Activated naive CD8-positive, alpha-beta T cell treated with anti-CD3 and anti-CD28 coated beads, Interleukin-2, amount 10 ng/mL, durations not matched to agents 7 days and 5 days (primary cell): ENCODE results near the gene PBX4. TPM values are rescaled to one million over a fixed set of nuclear protein-coding genes. Genes with fewer than 3 reads are reported as not detected.
A peak's percentile ranks its signal among the peaks of the same experiment; 100 is the strongest.

ENCODE experiments used
- ATAC-seq: fragments of 150-1000 bp; cut with Tn5 transposase; one replicate; pipeline ENCODE4 v1.10.0; 2021; ENCODE audit warnings: low read depth, moderate library complexity
- POLR2A ChIA-PET: fragments of 350-600 bp; sonication (Branson Sonifier 250); formaldehyde crosslinking; loops from one replicate; lab custom pipeline; 2021; ENCODE audit warnings: antibody characterized with exemption; lab: Charles Lee
- DNase-seq: peaks from one replicate; pipeline ENCODE4 v3.0.0; 2021
- H3K27ac Mint-ChIP-seq: one replicate; pipeline ENCODE4 v1.8.0; 2022; ENCODE audit warnings: mild to moderate bottlenecking, mixed read lengths
- H3K27me3 Mint-ChIP-seq: one replicate; pipeline ENCODE4 v1.8.0; 2022; ENCODE audit warnings: mild to moderate bottlenecking, moderate library complexity, mixed read lengths
- H3K36me3 Mint-ChIP-seq: one replicate; pipeline ENCODE4 v1.8.0; 2021; ENCODE audit warnings: mild to moderate bottlenecking, mixed read lengths
- H3K4me1 Mint-ChIP-seq: one replicate; pipeline ENCODE4 v1.8.0; 2021; ENCODE audit warnings: mixed read lengths
- H3K4me3 Mint-ChIP-seq: one replicate; pipeline ENCODE4 v1.8.0; 2022; ENCODE audit warnings: mild to moderate bottlenecking, moderate library complexity, mixed read lengths
- H3K9me3 Mint-ChIP-seq: one replicate; pipeline ENCODE4 v1.8.0; 2021; ENCODE audit warnings: mixed read lengths
- total RNA-seq, 2 experiments: library from RNA; stranded (reverse); gene quantifications; one replicate each; pipeline ENCODE4 v1.2.3, GENCODE V29; 2021

The PBX4 gene
- total RNA-seq, 2 experiments from 2014 or later = 41.3 to 46.1 TPM

- peaks cover 47% of the 10 kb centered on the region for H3K36me3 Mint-ChIP-seq
- no peaks in the 10 kb centered on the region for H3K27me3 Mint-ChIP-seq
Observed at GRCh38 chr19:19566306-19566705, 52.2 kb downstream of the PBX4 start.

GRCh38 chr19:19563348-19563848 lies 55.1 kb downstream of the PBX4 start:
- H3K4me3 Mint-ChIP-seq = no peak overlapping the region
- H3K27me3 Mint-ChIP-seq = no peaks in the 10 kb centered on the region
- H3K36me3 Mint-ChIP-seq = peaks cover 33% of the 10 kb centered on the region
- H3K27ac Mint-ChIP-seq = no peak overlapping the region
- peaks cover 5% of the 10 kb centered on the region for H3K4me1 Mint-ChIP-seq
- H3K9me3 Mint-ChIP-seq = peaks cover 1% of the 10 kb centered on the region
- POLR2A ChIA-PET = no interaction called here
- ATAC-seq (no peak), DNase-seq (no peak)

More at GRCh38 chr19:19566306-19566705, 52.2 kb downstream of the PBX4 start:
- peaks cover 1% of the 10 kb centered on the region for H3K9me3 Mint-ChIP-seq
- POLR2A ChIA-PET = no interaction called here
- ATAC-seq (no peak), DNase-seq (no peak)
- no peak overlapping the region for H3K27ac Mint-ChIP-seq
- H3K4me1 Mint-ChIP-seq = no peaks in the 10 kb centered on the region
- H3K4me3 Mint-ChIP-seq = no peak overlapping the region

GRCh38 chr19:19562665-19563347 lies 55.7 kb downstream of the PBX4 start:
- H3K27me3 Mint-ChIP-seq = no peaks in the 10 kb centered on the region
- H3K9me3 Mint-ChIP-seq = peaks cover 1% of the 10 kb centered on the region
- H3K36me3 Mint-ChIP-seq = peaks cover 33% of the 10 kb centered on the region
- H3K27ac Mint-ChIP-seq = peak overlapping the region; percentile 64
- DNase-seq = no peak
- H3K4me1 Mint-ChIP-seq = peaks cover 5% of the 10 kb centered on the region
- peak; percentile 71 for ATAC-seq
- POLR2A ChIA-PET = no interaction called here
- H3K4me3 Mint-ChIP-seq = no peak overlapping the region

GRCh38 chr19:19561946-19562664 lies 56.4 kb downstream of the PBX4 start:
- POLR2A ChIA-PET = interaction anchor here (1.1 kb wide), 1 partner anchor 82 kb away, joined by 3 read pairs; the partner anchor contains the start of gene GMIP
- H3K36me3 Mint-ChIP-seq = peaks cover 30% of the 10 kb centered on the region
- peak overlapping the region; percentile 56 for H3K27ac Mint-ChIP-seq
- DNase-seq (no peak), ATAC-seq (no peak)
- no peaks in the 10 kb centered on the region for H3K27me3 Mint-ChIP-seq
- H3K4me1 Mint-ChIP-seq = peaks cover 5% of the 10 kb centered on the region
- peaks cover 1% of the 10 kb centered on the region for H3K9me3 Mint-ChIP-seq
- no peak overlapping the region for H3K4me3 Mint-ChIP-seq

DNA sequence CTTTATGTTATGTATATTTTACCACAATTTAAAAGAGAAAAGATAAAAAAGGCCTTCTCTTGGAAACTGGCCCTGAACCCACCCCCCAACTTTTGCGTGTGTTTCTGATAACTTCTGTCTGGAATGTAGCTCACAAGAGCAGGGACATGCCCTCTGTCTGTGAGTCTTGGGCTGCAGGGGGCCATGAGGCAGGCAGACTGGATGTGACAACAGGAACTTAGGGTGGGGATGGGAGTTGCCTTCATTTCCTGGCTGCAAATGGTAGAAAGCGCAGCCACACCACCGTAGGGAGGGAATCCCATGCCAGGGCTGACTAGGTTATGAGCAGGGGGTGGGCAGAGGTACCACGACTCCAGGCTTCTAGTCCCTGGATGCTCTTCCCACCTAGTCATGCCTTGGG lies 58.6 kb downstream of the PBX4 start:
- H3K4me3 Mint-ChIP-seq = no peak overlapping the region
- no peak for ATAC-seq
- peak overlapping the region; percentile 61 for H3K27ac Mint-ChIP-seq
- H3K4me1 Mint-ChIP-seq = peaks cover 5% of the 10 kb centered on the region
- POLR2A ChIA-PET = interaction anchor here (0.6 to 1.8 kb wide), 4 partner anchors 12 to 104 kb away, joined by 3 to 5 read pairs (median 4); partner anchors contain the start of gene ATP13A1
- peaks cover under 1% of the 10 kb centered on the region for H3K9me3 Mint-ChIP-seq
- no peak for DNase-seq
- H3K27me3 Mint-ChIP-seq = no peaks in the 10 kb centered on the region
- peaks cover 24% of the 10 kb centered on the region for H3K36me3 Mint-ChIP-seq

GRCh38 chr19:19558636-19559035 lies 59.9 kb downstream of the PBX4 start:
- Mint-ChIP-seq H3K4me1 (peaks cover 8% of the 10 kb centered on the region), H3K27ac (peak overlapping the region; percentile 62), H3K36me3 (peaks cover 15% of the 10 kb centered on the region), H3K4me3 (no peak overlapping the region), H3K9me3 (no peaks in the 10 kb centered on the region), H3K27me3 (no peaks in the 10 kb centered on the region)
- ATAC-seq = no peak
- DNase-seq = no peak
- POLR2A ChIA-PET = interaction anchor here (1.2 kb wide), 1 partner anchor 11 kb away, joined by 3 read pairs; no protein-coding TSS in a partner anchor

DNA sequence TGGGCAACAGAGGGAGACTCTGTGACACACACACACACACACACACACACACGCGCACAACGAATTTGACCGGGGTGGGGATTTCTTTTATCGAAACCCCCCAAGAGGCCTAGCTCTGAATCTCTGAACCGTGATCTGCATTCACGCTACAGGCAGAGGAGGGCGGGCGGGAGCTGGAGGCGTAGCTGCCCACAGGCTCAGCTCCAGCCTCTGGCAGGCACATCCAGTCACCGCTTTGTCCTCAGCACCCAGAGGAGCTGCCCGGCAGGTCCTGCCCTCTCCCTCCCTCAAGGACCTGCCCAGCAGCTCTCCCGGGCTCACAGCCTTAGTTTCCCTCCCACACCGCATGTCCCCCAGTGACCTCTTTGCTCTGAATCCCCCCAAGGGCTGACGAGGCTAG lies 60.4 kb downstream of the PBX4 start:
- no peak for ATAC-seq
- Mint-ChIP-seq H3K27ac (peak overlapping the region; percentile 61), H3K4me1 (peaks cover 8% of the 10 kb centered on the region), H3K27me3 (no peaks in the 10 kb centered on the region), H3K36me3 (peaks cover 15% of the 10 kb centered on the region), H3K4me3 (no peak overlapping the region), H3K9me3 (no peaks in the 10 kb centered on the region)
- POLR2A ChIA-PET = interaction anchor here (0.5 to 1.2 kb wide), 2 partner anchors 10 to 41 kb away, joined by 3 to 6 read pairs; no protein-coding TSS in a partner anchor
- DNase-seq = no peak

DNA sequence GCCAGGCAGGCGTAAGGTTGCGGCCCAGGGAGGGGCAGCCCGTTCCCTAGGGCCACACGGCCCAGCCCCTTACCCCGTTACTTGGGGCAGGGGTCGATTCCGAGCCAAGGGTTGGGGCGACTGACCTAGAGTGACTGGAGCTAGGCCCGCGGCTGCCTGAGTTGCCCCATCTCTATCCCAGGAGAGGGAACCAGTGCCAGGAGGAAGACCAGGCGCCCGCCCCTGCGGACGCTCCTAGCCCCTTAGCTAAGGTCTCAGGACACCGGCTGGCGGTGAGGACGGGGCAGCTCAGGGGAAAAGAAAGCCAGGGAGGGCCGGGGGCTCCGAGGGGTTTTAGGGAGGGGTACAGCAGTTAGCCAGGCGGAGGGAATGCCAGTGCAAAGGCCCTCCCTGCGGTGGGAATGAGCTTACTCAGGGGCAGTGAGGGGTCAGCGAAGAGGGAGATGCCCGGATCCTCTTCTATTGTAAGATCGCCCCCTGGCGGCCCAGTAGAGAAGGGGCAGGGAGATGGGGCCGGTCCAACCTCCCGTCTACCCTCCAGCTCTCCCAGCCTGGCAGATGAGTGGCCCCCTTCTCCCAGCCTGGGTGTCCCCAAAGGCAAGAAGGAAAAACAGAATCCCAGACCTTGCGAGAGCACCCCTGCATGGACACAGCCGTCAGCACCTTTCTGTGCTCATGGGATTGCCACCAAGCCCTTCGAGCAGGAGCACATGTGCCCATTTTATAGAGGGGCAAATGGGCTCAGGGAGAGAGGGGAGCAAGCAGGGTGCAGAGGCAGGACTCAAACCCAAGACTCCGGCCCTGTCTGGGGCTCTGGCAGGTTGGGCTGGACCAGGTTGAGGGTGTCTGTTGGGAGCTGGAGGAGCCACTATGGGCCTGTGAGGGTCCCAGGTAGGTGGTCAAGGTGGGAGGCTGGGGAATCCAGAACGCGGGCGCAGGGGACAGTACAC lies 64.1 kb downstream of the PBX4 start:
- H3K4me1 Mint-ChIP-seq = peaks cover 7% of the 10 kb centered on the region
- peaks cover 9% of the 10 kb centered on the region for H3K36me3 Mint-ChIP-seq
- ATAC-seq = peak; percentile 59
- DNase-seq = peak; percentile 72
- H3K4me3 Mint-ChIP-seq = no peak overlapping the region
- no peaks in the 10 kb centered on the region for H3K9me3 Mint-ChIP-seq
- POLR2A ChIA-PET = interaction anchor here (0.8 kb wide), 1 partner anchor 23 kb away, joined by 9 read pairs; no protein-coding TSS in a partner anchor
- peak overlapping the region; percentile 38 for H3K27ac Mint-ChIP-seq
- no peaks in the 10 kb centered on the region for H3K27me3 Mint-ChIP-seq

DNA sequence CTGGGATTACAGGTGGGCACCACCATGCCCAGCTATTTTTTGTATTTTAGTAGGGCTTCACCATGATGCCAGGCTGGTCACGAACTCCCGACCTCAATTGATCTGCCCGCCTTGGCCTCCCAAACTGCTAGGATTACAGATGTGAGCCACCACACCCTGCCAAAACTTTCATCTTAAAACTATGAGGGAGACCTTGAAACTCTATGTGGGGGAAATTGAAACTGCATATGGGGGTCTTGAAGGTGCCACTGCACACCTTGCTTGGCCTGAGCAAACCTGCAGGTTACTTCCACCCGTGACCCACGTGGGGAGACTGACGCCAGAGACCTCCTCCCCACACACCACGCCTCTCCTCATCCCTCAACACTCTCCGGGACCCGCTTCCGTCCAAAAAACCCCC lies 64.8 kb downstream of the PBX4 start:
- peak overlapping the region; percentile 38 for H3K27ac Mint-ChIP-seq
- H3K4me1 Mint-ChIP-seq = peaks cover 3% of the 10 kb centered on the region
- POLR2A ChIA-PET = interaction anchor here (0.8 kb wide), 1 partner anchor 22 kb away, joined by 9 read pairs; no protein-coding TSS in a partner anchor

GRCh38 chr19:19552798-19553197 lies 65.7 kb downstream of the PBX4 start:
- H3K27me3 Mint-ChIP-seq = no peaks in the 10 kb centered on the region
- no peak for ATAC-seq
- POLR2A ChIA-PET = interaction anchor here (0.7 kb wide), 1 partner anchor 38 kb away, joined by 3 read pairs; no protein-coding TSS in a partner anchor
- no peak for DNase-seq
- H3K4me1 Mint-ChIP-seq = peaks cover 3% of the 10 kb centered on the region
- H3K9me3 Mint-ChIP-seq = no peaks in the 10 kb centered on the region
- no peaks in the 10 kb centered on the region for H3K36me3 Mint-ChIP-seq
- H3K4me3 Mint-ChIP-seq = no peak overlapping the region
- H3K27ac Mint-ChIP-seq = no peak overlapping the region

More for the DNA sequence above, 64.8 kb downstream of the PBX4 start:
- Mint-ChIP-seq H3K36me3 (peaks cover 4% of the 10 kb centered on the region), H3K4me3 (no peak overlapping the region), H3K27me3 (no peaks in the 10 kb centered on the region), H3K9me3 (no peaks in the 10 kb centered on the region)
- DNase-seq (no peak), ATAC-seq (no peak)

DNA sequence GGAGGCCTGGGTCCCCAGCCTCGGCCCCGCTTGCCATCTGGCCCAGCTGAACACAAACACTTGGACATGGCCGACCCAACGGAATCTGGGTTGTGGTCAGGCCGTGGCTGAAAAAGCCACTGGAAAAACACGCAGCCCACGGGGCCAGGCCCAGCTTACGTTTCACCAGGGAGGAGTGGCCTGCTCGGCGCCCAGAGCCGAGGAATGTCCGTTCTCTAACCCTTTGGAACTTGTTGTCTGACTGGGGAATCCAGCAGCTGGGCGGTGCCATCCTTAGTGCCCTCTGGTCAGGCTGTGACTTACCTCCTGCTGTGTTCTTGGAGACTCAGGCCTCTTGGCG lies 66.7 kb downstream of the PBX4 start:
- no peak for DNase-seq
- Mint-ChIP-seq H3K27me3 (no peaks in the 10 kb centered on the region), H3K36me3 (no peaks in the 10 kb centered on the region), H3K4me3 (no peak overlapping the region), H3K4me1 (peaks cover 3% of the 10 kb centered on the region), H3K9me3 (no peaks in the 10 kb centered on the region), H3K27ac (no peak overlapping the region)
- POLR2A ChIA-PET = interaction anchor here (0.5 to 1.1 kb wide), 2 partner anchors 74 to 92 kb away, joined by 4 to 5 read pairs; partner anchors contain the start of gene GMIP
- ATAC-seq = no peak

- Mint-ChIP-seq H3K9me3 (no peaks in the 10 kb centered on the region), H3K27ac (no peak overlapping the region), H3K27me3 (no peaks in the 10 kb centered on the region), H3K4me3 (no peak overlapping the region), H3K36me3 (no peaks in the 10 kb centered on the region), H3K4me1 (peaks cover 3% of the 10 kb centered on the region)
- no peak for ATAC-seq
- DNase-seq = peak; percentile 25
- POLR2A ChIA-PET = interaction anchor here (0.5 to 1.1 kb wide), 4 partner anchors 75 to 117 kb away, joined by 3 to 8 read pairs (median 4); partner anchors contain the start of gene GMIP
Observed at GRCh38 chr19:19550972-19551852, 67.3 kb downstream of the PBX4 start.
